Tibial nerve (tissue), 4 donors: ENCODE results near the gene PSMC5. TPM values are rescaled to one million over a fixed set of nuclear protein-coding genes. Genes with fewer than 3 reads are reported as not detected.
"Not testable (repeated sequence)": the region's sequence is repeated elsewhere in the genome, so short reads cannot be mapped to it uniquely, and the experiment has no call there.

Experiments used
- DNase-seq, 2 donors: peaks; one replicate each; pipeline ENCODE4 v3.0.0-alpha.2; 2019; ENCODE audit warnings: low spot score in 2 of 2
- H3K27ac ChIP-seq, 4 donors: fragments of 200-600 bp; sonication (generic) in 3 of 4; one replicate each; pipeline ENCODE4 v1.5.1; 2017 to 2019; ENCODE audit warnings: mild to moderate bottlenecking in 1 of 4
- H3K27me3 ChIP-seq, 2 donors: fragments of 200-600 bp; sonication (generic) in 1 of 2; one replicate each; pipeline versions ENCODE4 v1.5.1 to v1.6.0; 2017 to 2019
- H3K36me3 ChIP-seq, 3 donors: fragments of 200-600 bp; sonication (generic); one replicate each; pipeline ENCODE4 v1.5.1; 2018 to 2019
- H3K4me1 ChIP-seq, 4 donors: fragments of 200-600 bp; sonication (generic) in 3 of 4; one replicate each; pipeline ENCODE4 v1.5.1; 2017 to 2019
- H3K4me3 ChIP-seq, 4 donors: fragments of 200-600 bp; sonication (generic) in 3 of 4; one replicate each; pipeline ENCODE4 v1.5.1; 2017 to 2019; ENCODE audit warnings: mild to moderate bottlenecking in 1 of 4, moderate library complexity in 1 of 4
- H3K9me3 ChIP-seq, 4 donors: fragments of 200-600 bp; sonication (generic) in 3 of 4; one replicate each; pipeline ENCODE4 v1.5.1; 2017 to 2019
- EP300 ChIP-seq, 2 donors: sonication (generic); formaldehyde crosslinking; IDR thresholded peaks; one replicate each; pipeline ENCODE4 v1.6.1; 2017; ENCODE audit warnings: antibody characterized with exemption in 2 of 2, mild to moderate bottlenecking in 1 of 2
- POLR2A ChIP-seq, 2 donors: fragments of 450-650 bp; IDR thresholded peaks; one replicate each; pipeline ENCODE4 v1.6.1; 2017; ENCODE audit warnings: antibody characterized with exemption in 2 of 2, mild to moderate bottlenecking in 2 of 2, moderate library complexity in 2 of 2
- WGBS, 2 donors: methylation state at CpG; one replicate each; pipeline ENCODE4 v1.1.5; 2018; 5-methylcytosine and 5-hydroxymethylcytosine counted together
- total RNA-seq, 4 donors: library from RNA; depleted of rRNA; stranded (reverse); fragments of >200 nt; gene quantifications; one replicate each; pipeline ENCODE4 v1.1.0, GENCODE V29; 2016
- TF ChIP-seq, protein P1 (sequence below), 5 experiments: fragments of 200-600 bp in 3 of 5; fragments of 450-650 bp in 2 of 5; sonication (generic) in 3 of 5; IDR thresholded peaks; one replicate each; pipeline ENCODE4 v1.5.1; 2016 to 2019; ENCODE audit warnings: antibody characterized with exemption in 5 of 5, mild to moderate bottlenecking in 3 of 5, moderate library complexity in 2 of 5

Gene PSMC5
- total RNA-seq, 4 donors from 2014 or later, result 62.1 to 116 (median 103) TPM

DNA sequence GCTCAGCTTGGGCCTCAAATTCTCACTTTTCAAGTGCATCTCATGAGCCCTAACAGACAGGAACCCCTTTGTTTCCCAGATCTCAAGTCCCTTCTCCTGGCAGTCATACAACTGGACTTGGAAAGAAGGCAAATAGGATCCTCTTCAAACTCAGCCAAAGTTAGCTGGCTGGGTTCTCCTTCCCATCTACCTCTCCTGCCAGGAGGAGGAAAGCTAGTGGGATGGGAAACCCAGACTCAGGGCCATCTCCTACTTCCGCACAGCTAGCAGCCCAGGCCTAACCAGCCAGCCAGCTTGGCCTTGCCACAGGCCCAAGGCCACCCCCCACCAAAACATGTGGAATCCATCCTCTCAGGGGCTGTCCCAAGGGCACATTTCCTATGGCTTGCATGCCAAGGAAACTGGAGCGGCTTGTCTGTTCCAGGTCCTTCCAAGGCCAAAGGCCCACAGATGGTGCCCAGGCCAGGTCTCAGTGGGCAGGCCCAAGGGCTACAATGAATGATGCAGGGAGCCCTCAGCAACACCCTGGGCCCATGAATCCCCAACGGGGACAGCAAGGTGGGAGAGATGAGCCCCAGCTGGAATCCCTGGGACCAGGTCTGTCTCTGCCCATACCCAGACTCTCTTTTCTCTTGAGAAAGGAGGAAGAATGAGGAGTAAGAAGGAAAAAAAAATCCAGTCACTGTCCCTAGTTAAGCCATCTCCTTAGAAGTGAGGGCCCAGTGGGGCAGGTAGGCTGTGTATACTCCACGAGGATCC, 13.5 kb downstream of the PSMC5 start:
- 43 to 61% methylated on average over 4 of the region's 4 CpGs for WGBS, 2 donors
- DNase-seq, result peak in 1 of 2 donors; percentile 63
- Histone ChIP-seq H3K36me3 (peaks cover 0 to 16% (median 4%) of the 10 kb centered on the region in 3 donors), H3K27ac (peak overlapping the region; percentile 89 to 98 (median 94)), H3K27me3 (no peaks in the 10 kb centered on the region), H3K4me1 (peaks cover 8 to 63% (median 46%) of the 10 kb centered on the region in 4 donors), H3K9me3 (no peaks in the 10 kb centered on the region), H3K4me3 (peak overlapping the region; percentile 78 to 95 (median 88))
- peak in 1 of 2 donors; percentile 32 for TF ChIP-seq EP300 (IDR thresholded peaks at IDR 0.05)
- TF ChIP-seq, protein P1, sequence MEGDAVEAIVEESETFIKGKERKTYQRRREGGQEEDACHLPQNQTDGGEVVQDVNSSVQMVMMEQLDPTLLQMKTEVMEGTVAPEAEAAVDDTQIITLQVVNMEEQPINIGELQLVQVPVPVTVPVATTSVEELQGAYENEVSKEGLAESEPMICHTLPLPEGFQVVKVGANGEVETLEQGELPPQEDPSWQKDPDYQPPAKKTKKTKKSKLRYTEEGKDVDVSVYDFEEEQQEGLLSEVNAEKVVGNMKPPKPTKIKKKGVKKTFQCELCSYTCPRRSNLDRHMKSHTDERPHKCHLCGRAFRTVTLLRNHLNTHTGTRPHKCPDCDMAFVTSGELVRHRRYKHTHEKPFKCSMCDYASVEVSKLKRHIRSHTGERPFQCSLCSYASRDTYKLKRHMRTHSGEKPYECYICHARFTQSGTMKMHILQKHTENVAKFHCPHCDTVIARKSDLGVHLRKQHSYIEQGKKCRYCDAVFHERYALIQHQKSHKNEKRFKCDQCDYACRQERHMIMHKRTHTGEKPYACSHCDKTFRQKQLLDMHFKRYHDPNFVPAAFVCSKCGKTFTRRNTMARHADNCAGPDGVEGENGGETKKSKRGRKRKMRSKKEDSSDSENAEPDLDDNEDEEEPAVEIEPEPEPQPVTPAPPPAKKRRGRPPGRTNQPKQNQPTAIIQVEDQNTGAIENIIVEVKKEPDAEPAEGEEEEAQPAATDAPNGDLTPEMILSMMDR (IDR thresholded peaks at IDR 0.05), result no peak
- TF ChIP-seq POLR2A (IDR thresholded peaks at IDR 0.05), result peak in 1 of 2 donors; percentile 15

DNA sequence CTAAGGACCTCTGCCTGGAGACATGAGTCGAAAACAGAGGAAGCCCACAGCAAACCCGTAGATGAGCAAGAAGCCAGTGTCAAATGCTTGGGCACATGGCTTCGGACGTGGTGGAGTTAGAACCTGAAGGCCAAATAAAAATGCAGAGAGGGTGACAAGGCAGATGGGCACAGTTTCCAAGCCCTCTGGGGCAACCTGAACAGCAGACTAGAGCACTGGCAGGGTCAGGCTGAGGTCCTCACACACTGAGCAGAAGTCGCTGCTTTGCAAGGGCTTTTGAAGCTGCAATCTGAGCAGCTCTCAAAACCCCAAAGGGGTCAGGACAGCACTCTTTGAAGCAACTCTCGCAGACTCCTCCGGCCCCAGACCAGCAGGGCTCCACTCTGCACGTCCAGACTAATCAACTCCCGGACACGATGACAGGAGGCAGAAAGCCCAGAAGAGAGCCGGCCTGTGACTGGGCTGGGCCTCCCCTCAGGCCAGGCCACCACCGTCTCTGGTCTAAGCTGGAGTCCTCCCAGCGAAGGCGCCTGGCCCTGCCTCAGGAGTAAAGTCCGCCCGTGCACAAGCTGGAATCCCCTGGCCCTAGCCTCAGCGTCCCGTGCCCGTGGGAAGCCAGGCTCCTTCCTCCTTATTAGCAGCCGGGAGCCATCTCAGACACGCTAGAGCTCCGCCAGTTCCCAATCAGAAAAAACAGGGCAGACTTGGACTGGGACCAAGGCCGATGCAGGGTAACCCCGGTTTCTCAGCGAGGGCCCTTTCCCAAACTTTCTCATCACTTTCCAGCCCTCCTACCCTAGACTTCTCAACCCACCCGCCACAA, 14.3 kb downstream of the PSMC5 start:
- TF ChIP-seq, protein P1 (IDR thresholded peaks at IDR 0.05), result no peak
- TF ChIP-seq POLR2A (IDR thresholded peaks at IDR 0.05) (no peak), EP300 (IDR thresholded peaks at IDR 0.05) (no peak)
- Histone ChIP-seq H3K9me3 (no peaks in the 10 kb centered on the region), H3K4me1 (peaks cover 8 to 62% (median 46%) of the 10 kb centered on the region in 4 donors), H3K27ac (peak overlapping the region; percentile 89 to 98 (median 94)), H3K4me3 (peak overlapping the region; percentile 78 to 95 (median 88)), H3K36me3 (peaks cover 0 to 10% (median 0%) of the 10 kb centered on the region in 3 donors), H3K27me3 (no peaks in the 10 kb centered on the region)
- DNase-seq, result peak in 1 of 2 donors; percentile 54
- WGBS, 2 donors, result 2 to 5% methylated on average over 19 to 20 of the region's 26 CpGs

DNA sequence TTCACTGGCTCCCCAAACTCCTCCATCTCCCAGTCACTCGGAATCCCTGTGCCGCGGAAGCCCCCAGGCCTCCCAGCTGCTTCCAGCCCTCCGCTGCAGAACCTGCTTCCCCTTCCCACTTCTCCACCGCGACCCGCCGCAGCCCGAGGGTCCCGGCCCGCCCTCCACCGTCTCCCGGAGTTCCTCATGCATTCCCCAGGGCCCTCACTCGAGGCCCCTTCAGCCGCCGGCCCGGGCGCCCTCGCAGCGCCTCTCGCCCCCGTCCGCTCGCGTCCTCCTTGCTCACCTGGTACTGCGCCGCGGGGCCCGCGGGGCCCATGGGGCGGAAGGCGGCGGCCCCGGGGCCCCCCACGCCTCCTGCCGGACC, 14.9 kb downstream of the PSMC5 start:
- H3K4me1 ChIP-seq, result peaks cover 8 to 56% (median 45%) of the 10 kb centered on the region in 4 donors
- peaks cover 0 to 4% (median 0%) of the 10 kb centered on the region in 3 donors for H3K36me3 ChIP-seq
- TF ChIP-seq POLR2A (IDR thresholded peaks at IDR 0.05) (no peak), EP300 (IDR thresholded peaks at IDR 0.05) (no peak)
- TF ChIP-seq, protein P1 (IDR thresholded peaks at IDR 0.05), result no peak
- H3K27ac ChIP-seq, result peak overlapping the region; percentile 89 to 98 (median 94)
- H3K4me3 ChIP-seq, result peak overlapping the region; percentile 78 to 95 (median 88)
- 0 to 1% methylated on average over 26 to 34 of the region's 36 CpGs for WGBS, 2 donors
- H3K27me3 ChIP-seq, result no peaks in the 10 kb centered on the region
- no peaks in the 10 kb centered on the region for H3K9me3 ChIP-seq
- no peak for DNase-seq

DNA sequence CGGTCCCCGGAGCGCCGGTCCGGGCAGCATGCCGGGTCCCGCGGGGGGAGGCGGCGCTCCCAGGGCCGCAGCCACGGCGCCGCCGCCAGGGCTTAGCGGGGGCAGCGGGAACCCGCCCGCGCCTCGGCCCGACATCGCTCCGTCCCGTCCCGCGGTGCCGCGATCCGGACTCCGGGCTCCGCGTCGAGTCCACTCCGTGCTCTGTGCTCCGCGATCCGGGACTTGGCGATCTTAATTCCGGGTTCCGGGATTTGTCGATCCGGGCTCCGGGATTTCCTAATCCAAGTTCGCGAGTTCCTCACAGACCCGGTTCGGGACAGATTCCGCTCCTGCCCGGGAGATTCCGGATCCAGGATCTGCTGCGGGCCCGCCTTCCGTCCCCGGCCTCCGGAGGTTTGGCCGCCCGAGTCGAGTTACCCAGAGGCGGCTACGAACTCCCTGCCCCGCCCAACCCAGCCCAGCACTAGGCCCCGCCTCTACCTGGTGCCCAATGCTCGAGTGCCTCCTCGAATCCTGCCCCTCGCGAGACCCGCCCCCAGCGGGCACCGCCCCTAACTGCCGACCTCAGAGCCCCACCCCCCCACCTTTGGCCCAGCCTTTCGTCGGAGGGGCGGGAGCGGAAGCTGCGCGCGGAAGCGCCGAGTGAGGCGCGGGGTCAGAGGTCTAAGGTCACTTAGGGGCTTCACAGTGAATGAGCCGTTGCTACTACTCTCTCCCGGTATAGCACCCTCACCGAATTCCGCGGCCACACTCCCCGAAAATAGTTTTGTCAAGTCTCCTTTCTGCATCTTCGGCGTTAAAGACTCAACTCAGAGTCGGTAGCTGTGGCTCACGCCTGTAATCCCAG, 15.5 kb downstream of the PSMC5 start, which contains the start of gene SMARCD2:
SMARCD2 (minus strand) TSS at position 146 of the 847 bp plus-strand sequence; CDS start at position 135, 11 bp downstream.
- Histone ChIP-seq H3K27me3 (no peaks in the 10 kb centered on the region), H3K4me1 (peaks cover 6 to 50% (median 39%) of the 10 kb centered on the region in 4 donors), H3K4me3 (peak within 1 kb of the TSS; percentile 78 to 95 (median 88)), H3K36me3 (no peaks in the 10 kb centered on the region), H3K27ac (peak within 1 kb of the TSS; percentile 89 to 98 (median 94)), H3K9me3 (no peaks in the 10 kb centered on the region)
- 1% methylated on average over 30 to 84 of the region's 92 CpGs for WGBS, 2 donors
- peak; percentile 98 for DNase-seq
- peak; percentile 79 to 87 for TF ChIP-seq EP300 (IDR thresholded peaks at IDR 0.05)
- TF ChIP-seq, protein P1 (IDR thresholded peaks at IDR 0.05), result peak in 2 of 5 experiments; percentile 71 to 93
- peak; percentile 68 to 100 for TF ChIP-seq POLR2A (IDR thresholded peaks at IDR 0.05)

GRCh38 chr17:63843387-63843888, 16.2 kb downstream of the PSMC5 start:
- H3K27me3 ChIP-seq, H3K9me3 ChIP-seq, H3K36me3 ChIP-seq: not testable (repeated sequence)
- DNase-seq, result peak in 1 of 2 donors; percentile 38
- Histone ChIP-seq H3K4me3 (peak overlapping the region; percentile 64 to 95 (median 82)), H3K4me1 (peaks cover 0 to 46% (median 33%) of the 10 kb centered on the region in 4 donors), H3K27ac (peak overlapping the region; percentile 89 to 98 (median 94))
- 8 to 9% methylated on average over 17 to 19 of the region's 19 CpGs for WGBS, 2 donors
